ENCODE data around the gene SERINC2.

DNA sequence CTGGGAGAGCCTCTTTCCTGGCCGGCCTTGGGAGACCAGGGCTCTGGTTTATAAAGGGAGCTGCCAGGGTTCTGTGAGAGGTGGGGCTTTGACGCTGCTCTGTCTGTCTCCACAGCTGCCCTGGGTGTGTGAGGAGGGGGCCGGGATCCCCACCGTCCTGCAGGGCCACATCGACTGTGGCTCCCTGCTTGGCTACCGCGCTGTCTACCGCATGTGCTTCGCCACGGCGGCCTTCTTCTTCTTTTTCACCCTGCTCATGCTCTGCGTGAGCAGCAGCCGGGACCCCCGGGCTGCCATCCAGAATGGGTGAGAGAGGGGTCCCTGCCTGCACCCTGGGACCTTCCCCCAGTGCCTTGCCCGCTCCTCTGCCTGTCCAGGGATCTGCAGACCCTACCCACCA lies 11.6 kb downstream of the SERINC2 start:
- TF ChIP-seq, protein P1, sequence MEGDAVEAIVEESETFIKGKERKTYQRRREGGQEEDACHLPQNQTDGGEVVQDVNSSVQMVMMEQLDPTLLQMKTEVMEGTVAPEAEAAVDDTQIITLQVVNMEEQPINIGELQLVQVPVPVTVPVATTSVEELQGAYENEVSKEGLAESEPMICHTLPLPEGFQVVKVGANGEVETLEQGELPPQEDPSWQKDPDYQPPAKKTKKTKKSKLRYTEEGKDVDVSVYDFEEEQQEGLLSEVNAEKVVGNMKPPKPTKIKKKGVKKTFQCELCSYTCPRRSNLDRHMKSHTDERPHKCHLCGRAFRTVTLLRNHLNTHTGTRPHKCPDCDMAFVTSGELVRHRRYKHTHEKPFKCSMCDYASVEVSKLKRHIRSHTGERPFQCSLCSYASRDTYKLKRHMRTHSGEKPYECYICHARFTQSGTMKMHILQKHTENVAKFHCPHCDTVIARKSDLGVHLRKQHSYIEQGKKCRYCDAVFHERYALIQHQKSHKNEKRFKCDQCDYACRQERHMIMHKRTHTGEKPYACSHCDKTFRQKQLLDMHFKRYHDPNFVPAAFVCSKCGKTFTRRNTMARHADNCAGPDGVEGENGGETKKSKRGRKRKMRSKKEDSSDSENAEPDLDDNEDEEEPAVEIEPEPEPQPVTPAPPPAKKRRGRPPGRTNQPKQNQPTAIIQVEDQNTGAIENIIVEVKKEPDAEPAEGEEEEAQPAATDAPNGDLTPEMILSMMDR (IDR thresholded peaks at IDR 0.05 in 2 of 3, conservative IDR thresholded peaks at IDR 0.05 in 1 of 3; ENCODE audit: borderline replicate concordance in 1 of 3, insufficient read depth in 1 of 3, low read depth in 2 of 3, low read length in 2 of 3): no peak
- TF ChIP-seq, protein P2, sequence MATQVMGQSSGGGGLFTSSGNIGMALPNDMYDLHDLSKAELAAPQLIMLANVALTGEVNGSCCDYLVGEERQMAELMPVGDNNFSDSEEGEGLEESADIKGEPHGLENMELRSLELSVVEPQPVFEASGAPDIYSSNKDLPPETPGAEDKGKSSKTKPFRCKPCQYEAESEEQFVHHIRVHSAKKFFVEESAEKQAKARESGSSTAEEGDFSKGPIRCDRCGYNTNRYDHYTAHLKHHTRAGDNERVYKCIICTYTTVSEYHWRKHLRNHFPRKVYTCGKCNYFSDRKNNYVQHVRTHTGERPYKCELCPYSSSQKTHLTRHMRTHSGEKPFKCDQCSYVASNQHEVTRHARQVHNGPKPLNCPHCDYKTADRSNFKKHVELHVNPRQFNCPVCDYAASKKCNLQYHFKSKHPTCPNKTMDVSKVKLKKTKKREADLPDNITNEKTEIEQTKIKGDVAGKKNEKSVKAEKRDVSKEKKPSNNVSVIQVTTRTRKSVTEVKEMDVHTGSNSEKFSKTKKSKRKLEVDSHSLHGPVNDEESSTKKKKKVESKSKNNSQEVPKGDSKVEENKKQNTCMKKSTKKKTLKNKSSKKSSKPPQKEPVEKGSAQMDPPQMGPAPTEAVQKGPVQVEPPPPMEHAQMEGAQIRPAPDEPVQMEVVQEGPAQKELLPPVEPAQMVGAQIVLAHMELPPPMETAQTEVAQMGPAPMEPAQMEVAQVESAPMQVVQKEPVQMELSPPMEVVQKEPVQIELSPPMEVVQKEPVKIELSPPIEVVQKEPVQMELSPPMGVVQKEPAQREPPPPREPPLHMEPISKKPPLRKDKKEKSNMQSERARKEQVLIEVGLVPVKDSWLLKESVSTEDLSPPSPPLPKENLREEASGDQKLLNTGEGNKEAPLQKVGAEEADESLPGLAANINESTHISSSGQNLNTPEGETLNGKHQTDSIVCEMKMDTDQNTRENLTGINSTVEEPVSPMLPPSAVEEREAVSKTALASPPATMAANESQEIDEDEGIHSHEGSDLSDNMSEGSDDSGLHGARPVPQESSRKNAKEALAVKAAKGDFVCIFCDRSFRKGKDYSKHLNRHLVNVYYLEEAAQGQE (IDR thresholded peaks at IDR 0.05; ENCODE audit: low read depth): no peak
- TF ChIP-seq POLR2A (IDR thresholded peaks at IDR 0.05; ENCODE audit: borderline replicate concordance, extremely low read depth, insufficient read depth, insufficient read length): no peak
- TF ChIP-seq ZNF274 (IDR thresholded peaks at IDR 0.05; ENCODE audit: low read depth, low read length): no peak
- TF ChIP-seq JUND (IDR thresholded peaks at IDR 0.05): no peak
- TF ChIP-seq CEBPB (IDR thresholded peaks at IDR 0.05; ENCODE audit: low read depth): no peak
- TF ChIP-seq TCF7L2 (IDR thresholded peaks at IDR 0.05; ENCODE audit: borderline replicate concordance, extremely low read depth, insufficient read depth, insufficient read length): no peak
- TF ChIP-seq SIN3A (IDR thresholded peaks at IDR 0.05; ENCODE audit: low read depth): no peak
- TF ChIP-seq, protein P3, sequence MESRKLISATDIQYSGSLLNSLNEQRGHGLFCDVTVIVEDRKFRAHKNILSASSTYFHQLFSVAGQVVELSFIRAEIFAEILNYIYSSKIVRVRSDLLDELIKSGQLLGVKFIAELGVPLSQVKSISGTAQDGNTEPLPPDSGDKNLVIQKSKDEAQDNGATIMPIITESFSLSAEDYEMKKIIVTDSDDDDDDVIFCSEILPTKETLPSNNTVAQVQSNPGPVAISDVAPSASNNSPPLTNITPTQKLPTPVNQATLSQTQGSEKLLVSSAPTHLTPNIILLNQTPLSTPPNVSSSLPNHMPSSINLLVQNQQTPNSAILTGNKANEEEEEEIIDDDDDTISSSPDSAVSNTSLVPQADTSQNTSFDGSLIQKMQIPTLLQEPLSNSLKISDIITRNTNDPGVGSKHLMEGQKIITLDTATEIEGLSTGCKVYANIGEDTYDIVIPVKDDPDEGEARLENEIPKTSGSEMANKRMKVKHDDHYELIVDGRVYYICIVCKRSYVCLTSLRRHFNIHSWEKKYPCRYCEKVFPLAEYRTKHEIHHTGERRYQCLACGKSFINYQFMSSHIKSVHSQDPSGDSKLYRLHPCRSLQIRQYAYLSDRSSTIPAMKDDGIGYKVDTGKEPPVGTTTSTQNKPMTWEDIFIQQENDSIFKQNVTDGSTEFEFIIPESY (IDR thresholded peaks at IDR 0.05; ENCODE audit: extremely low read depth, insufficient replicate concordance, low read length): no peak
- TF ChIP-seq EZH2 (IDR thresholded peaks at IDR 0.05): no peak
- TF ChIP-seq YY1 (IDR thresholded peaks at IDR 0.05; ENCODE audit: extremely low read depth, insufficient replicate concordance, low read depth, low read length): no peak
- no peak for TF ChIP-seq EZH2phosphoT487 (IDR thresholded peaks at IDR 0.05; ENCODE audit: borderline replicate concordance)

All from HCT116 (cell line).